GM19238 (cell line): ENCODE measurements around the gene TMPRSS5.
"Not testable (repeated sequence)": the region's sequence is repeated elsewhere in the genome, so short reads cannot be mapped to it uniquely, and the experiment has no call there.

Experiments
- DNase-seq: peaks from one replicate; pipeline ENCODE4 v3.0.0; 2011; ENCODE audit warnings: low spot score; ENCODE audit not compliant: insufficient read length

The TMPRSS5 gene

DNA sequence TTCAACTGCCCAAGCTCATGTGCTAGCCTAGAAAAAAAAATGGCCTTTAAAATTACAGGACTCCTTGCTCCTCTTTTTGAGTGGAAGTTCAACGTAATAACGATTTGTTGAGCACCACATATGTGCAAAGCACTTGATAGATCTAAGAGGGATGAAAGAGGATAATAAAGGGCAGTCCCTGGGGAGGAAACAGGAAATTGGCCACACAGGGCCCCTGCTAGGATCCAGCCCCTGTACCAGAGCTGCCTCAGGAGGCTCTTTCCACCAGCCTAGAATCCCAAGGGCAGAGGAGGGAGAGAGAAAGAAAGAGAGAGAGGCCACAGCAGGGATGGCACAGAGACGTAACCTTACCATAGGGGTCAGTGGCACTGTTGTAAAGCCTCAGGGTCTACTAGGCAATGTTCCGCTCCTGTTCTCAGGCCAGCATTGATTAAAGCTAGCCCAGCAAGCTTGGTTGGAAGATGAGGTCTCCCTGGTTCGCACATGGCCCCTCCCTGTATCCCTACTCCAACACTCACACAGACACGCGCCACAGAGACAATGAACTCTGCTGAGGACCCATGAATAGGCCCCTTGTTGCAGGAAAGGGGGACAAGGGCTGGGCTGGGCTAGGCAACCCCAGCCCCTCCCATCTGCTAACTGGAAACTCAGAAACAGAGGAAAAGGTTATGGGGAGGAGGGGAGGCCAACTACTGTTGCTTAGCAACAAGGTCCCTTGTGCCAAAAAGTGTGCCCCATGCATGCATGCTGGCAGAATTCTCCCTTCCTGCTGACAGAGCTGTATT is at the start of gene TMPRSS5:
Gene TMPRSS5 (minus strand): TSS at position 438 of the 785 bp plus-strand sequence. CDS start 84 bp downstream, at position 354.
- no peak for DNase-seq

DNA sequence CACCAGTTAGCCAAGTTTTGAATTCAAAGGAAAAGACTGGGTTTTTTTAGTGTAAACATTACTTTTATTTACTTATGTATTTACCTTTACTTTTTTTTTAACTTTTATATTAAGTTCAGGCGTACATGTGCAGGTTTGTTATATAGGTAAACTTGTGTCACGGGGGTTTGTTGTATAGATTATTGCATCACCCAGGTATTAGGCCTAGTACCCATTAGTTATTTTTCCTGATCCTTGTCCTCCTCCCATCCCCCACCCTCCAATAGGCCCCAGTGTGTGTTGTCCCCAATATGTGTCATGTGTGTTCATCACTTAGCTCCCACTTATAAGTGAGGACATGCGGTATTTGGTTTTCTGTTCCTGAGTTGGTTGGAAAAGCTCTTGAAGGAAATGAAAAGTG is 46.8 kb upstream of the TMPRSS5 start:
- no peak for DNase-seq

DNA sequence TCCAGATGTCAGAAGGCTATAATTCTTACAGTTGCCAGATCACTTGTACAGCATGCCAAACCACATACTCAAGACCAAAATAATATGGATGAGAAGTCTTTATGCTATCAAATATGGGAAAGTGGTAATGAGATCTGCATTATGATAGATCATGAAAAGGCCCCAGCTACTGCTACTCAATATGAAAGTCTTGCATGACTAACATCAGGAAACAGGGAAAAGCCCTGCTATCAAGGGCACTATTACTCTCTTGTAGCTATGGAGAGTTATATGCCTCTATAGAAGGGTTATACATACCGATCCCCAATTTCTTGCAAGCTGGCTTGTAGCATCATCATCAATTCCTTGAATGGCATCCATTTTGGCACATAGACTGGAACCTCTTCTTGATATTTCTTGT is 30.2 kb upstream of the TMPRSS5 start:
- no peak for DNase-seq

DNA sequence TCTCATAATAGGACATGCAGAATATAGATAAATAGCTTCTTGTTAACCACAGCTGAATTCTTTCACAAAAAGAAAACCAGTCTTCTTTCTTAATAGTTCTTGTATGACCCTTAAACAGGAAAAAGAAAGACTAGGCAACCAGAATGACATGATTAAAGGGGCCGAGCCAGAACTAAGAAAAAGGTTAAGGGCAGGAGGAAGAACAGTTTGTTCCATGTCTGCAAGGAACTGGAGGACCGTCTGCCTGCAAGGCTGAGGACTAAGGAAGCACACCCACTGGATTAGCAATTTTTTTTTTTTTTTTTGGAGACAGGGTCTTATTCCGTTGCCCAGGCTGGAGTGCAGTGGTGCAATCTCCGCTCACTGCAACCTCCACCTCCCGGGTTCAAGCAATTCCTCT is 26.0 kb upstream of the TMPRSS5 start:
- DNase-seq = no peak

DNA sequence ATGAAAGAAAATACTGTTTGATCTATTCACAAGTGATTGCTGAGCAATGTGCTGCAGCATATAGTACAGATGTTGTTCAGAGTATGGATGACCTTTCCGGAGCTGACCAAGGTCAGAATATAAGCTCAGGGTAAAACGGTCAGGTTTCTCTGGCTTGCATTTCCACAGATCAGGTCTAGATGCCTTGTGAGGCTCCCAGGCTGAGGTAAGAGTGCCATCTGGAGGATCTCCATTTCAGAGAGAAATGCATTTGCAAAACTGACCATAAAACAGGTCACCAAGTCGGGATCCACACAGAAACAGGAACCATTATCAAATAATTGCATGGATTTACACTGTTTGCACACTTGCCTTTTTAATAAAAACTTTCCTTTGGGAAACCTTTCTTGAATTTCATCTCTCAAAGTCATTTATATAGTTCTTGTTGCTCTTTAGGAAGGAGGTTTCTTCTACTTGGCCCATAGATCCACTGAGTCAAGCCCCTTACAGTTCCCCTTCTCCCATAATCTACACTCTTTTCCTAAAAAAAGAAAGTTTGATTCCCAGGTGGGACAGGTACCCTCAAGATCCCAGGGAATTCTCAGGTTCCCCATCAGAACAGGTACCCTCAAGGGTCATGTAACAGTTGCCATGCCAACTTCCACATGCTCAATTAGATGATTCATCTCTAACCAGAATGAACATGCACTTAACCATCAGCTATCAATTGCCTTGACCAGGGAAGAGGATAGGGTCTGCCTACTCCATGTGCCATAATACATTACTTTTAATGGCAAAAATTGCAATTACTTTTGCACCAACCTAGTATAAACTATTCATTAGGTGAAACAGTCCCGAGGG is 25.0 kb upstream of the TMPRSS5 start:
- no peak for DNase-seq

DNA sequence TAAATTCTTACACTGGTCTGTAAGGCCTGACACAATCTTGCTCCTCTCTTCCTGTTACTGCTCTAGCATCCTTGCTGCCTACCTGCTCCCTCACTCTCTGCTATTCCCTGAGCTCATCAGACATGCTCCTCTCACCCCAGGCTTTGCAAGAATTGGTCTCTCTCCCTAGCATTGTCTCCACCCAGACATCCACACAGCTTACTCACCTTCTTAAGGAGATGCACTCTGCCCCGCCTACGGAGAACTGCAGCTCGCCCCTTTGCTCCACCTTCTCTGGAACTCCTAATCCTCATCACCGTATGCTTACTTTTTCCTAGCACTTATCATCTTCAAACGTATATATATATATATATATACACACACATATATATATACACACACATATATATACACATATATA is 23.3 kb upstream of the TMPRSS5 start:
- DNase-seq = no peak

DNA sequence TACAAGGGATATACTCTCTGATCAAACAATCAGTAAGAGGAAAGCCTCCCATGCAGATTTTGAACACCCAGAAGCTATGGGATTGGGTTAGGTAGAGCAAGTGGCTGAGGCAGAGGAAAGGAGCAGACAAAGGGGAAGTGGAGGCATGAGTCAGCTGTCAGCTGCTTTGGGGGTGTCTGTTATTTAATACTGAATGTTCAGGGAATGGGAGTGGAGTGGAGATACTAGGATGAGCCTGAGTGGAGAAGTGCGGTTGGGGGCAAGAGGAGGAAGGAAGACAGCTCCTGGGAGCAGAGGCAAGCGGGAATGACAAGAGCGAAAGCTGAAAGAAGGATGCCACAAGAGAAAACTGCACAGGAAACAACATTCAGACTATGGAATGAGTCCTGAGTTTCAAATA is 22.7 kb upstream of the TMPRSS5 start:
- no peak for DNase-seq

DNA sequence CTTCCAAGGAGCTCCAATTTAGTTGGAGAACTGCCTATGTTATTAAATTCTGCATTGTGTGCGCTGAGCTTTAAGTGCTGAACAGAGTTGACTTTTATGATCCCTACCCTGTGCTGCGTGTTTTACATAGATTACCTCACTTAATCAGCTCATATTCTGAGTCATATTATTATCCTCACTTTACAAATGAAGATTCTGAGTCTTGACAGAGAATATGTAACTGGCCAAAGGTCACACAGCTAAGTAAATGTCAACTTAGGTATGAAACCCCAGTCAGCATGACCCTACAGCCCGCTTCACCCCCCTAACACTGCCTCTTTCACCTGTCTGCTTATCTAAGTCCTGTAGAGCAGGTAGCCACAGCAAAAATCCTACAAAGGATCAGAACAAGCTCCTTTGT is 19.8 kb upstream of the TMPRSS5 start:
- DNase-seq = no peak

DNA sequence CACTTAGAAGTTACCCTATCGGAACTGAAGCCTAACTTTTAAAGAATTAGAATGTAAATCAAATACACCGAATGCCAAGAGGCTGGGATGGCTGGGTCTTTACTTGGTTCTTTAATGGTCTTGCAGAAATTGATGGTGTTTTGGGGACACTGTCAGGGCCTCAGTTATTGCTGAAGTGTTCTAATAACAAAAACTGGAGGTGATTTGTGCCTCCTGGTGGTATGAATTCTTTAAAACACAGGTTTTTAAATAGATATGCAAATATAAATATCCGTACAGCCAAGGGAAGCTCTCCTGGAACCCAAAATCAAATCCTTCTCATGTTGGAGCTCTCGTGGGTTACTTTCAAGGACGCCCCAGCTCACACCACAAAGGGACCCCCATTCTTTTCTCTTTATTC is 19.3 kb upstream of the TMPRSS5 start:
- no peak for DNase-seq

DNA sequence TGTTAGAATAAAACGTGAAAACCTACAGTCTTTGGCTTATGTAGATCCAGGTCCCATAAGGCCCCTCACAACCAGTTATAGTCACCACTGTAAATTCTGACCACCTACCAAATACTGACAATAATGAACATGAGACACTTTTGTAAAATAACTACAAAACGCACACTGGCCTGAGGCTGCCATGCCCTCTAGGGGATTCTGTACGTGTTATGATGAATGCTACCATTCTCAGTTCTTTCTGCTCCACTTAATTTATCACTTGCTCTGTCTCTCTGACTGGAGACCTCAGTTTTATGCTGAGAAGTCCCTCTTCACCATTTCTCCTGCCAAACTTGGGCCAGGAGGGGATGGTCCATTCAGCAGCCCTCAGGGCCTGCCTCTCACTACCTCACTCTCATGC is 18.7 kb upstream of the TMPRSS5 start:
- no peak for DNase-seq

DNA sequence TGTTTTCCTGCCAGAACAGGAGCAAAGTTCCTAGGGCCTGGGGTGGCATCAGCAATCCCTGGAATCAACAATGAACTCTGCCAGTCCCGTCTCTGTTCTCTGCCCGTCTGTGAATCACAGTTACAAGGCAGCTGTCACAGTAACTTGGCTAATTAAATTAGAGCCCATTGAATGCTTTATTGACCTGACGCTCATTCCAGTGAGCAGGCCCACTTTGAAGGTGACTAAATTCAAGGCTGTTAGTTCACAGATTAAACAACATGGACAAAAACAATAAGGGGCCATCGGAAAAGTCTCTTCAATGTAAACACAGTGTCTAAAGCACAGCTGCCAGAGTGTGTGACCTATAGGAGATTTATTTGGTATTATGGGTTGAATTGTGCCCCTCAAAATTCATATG is 17.7 kb upstream of the TMPRSS5 start:
- DNase-seq = no peak

DNA sequence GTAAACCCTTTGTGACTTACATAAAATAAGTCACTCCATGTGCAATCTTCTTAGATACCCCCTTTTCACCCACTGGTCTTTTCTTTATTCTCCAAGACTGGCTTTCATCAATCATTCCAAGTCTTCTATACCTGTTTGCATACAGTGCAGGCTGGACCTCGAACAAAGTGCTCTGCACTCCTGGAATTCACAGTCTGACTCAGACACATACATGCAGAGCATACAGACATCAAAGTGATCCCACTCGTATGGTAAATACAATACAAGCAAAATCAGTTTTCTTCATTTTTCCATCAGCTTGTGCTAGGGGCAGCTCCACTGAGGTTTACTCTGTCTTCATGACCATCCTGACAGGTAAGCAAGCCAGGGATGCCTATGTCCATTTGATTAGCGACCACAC is 16.8 kb upstream of the TMPRSS5 start:
- no peak for DNase-seq

DNA sequence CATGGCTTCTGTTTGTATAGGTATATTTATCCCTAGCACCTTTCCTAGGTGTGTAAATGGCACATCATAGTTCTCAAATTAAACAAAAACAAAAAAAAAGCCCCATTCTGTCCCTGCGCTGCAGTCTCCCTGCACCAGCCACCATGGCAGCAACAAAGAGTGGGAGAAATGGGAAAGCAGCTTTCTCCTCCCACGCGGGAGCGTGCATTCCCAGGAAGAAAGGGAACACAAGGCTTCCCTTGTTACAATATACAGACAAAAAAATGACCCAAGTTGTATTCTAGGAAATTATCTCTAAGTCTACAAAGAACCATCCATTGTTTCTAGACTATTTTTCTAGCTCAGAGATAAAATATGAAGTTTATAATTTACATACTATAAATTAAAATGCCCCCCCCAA is 16.1 kb upstream of the TMPRSS5 start:
- DNase-seq = no peak

DNA sequence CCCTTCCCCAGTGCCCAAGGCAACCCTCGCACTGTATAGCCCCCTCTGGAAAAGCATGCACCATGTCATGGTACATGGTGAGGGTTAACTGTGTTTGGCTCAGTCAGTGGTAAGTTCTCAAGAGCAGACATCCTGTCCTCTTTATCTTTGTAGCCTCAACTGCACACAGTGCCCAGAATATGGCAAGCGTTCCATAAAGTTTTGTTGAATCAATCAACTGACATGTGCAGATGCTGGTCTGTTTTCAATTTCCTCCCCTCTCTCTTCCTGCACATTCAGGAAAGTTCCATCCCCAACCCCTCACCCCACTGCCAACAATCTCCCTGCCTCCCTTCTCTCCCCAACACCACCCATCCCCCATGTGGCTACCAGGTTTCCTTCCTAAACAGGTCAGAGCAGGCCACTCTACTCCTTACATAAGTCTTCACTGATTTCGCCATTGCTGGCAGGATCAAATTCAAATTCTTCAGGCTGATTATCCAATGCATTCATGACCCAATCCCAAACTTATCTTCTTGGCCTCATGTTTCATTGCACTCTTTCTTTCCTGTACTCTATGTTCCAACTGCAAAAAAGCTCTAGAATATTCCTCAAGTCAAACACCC is 15.5 kb upstream of the TMPRSS5 start:
- no peak for DNase-seq

DNA sequence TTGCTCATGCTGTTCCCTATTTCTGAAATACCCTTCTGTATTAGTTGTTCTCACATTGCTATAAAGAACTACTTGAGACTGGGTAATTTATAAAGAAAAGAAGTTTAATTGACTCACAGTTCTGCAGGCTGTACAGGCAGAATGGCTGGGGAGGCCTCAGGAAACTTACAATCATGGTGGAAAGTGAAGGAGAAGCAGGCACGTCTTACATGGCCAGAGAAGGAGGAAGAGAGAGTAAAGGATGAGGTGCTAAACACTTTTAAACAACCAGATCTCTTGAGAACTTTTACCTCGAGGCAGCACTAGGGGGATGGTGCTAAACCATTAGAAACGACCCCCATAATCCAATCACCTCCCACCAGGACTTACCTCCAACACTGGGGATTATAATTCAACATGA is 14.4 kb upstream of the TMPRSS5 start:
- DNase-seq = not testable (repeated sequence)

DNA sequence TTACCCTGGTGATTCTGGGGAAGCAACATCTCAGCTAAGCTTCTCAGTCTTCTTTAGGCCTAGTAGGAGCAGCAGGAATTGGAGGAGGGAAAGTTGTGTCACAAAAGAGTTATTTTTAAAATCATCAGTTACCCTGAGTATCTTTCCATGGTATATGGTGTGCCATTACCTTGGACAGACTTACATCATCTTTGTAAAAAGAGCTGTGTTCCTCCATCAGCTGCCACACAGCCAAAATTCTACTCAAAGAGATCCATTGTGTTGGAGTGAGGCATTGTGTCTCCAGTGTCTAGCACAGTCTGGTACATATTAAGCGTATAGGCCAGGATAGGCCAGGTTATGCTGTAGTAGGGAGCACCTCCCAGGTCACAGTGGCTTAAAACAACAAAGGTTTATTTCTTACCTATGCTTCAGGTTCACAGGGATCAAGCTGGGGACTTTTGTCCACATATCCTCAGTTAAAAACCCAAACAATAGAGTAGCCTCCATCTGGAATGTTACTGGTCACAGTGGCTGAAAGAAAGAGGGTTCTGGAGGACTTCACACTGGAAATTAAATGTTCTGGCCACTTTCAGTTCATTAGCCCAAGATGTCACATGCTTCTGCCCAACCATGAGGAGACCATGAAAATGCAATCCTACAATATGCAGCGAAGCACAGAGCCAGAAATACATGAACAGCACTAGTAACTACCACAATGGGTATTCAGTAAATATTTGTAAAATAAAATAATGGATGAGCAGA is 9.9 kb upstream of the TMPRSS5 start:
- no peak for DNase-seq

DNA sequence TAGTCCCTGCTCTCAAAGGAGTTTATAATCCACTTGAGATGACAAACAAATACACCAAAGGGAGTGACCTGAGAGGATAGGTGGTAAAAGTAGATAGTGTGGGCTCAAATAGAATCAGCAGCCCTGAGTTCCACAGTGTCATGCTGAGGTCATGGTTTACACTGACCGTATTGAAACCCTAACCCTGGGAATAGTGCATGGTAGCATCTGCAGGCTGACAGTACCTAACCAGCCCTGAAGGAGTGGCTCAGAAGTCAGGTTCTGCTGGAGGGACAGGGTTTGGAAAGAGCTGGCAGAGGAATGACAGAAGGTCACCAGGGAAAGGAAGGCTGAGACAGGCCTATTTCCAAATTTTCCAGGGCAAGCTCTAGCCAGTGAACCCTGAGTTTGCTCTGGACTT is 9.2 kb upstream of the TMPRSS5 start:
- no peak for DNase-seq

DNA sequence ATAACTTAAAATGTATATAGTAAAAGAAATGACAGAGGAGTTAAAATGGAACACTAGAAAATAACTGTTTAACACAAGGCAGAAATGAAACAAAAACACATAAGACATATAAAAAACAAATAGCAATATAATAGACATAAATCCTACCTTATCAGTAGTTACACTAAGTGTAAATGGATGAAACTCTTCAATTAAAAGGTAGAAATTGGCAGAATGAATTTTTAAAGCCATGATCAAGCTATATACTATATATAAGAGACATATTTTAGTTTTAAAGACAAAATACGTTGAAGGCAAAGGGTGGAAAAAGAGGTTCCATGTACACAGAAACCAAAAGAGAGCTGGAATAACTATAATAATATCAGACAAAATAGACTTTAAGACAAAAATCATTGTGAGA is 4.9 kb upstream of the TMPRSS5 start:
- DNase-seq = no peak

DNA sequence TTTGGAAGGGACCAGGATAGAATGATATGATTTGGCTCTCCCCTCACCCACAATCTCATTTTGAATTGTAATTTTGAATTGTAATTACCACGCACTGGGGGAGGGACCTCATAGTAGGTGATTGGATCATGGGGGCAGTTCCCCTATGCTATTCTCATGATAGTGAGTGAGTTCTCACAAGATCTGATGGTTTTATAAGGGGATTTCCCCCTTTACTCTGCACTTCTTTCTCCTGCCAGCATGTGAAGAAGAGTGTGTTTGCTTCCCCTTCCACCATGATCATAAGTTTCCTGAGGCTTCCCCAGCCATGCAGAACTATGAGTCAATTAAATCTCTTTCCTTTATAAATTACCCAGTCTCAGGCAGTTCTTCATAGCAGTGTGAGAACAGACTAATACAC is 2.6 kb downstream of the TMPRSS5 start:
- DNase-seq = not testable (repeated sequence)

DNA sequence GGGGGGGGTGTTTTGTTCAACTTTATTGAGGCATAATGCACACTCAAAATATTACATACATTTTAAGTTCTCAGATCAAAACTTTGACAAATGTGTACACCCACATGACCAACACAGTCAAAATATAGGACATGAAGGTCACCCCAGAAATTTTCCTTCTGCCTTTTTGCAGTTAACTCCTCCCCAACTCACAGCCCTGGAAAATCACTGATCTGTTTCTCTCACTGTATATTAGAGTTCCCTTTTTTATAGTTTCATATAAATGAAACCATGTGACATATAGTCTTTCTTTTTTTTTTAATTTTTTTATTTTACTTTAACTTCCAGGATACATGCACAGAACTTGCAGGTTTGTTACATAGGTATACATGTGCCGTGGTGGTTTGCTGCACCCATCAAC is 4.6 kb downstream of the TMPRSS5 start:
- no peak for DNase-seq

DNA sequence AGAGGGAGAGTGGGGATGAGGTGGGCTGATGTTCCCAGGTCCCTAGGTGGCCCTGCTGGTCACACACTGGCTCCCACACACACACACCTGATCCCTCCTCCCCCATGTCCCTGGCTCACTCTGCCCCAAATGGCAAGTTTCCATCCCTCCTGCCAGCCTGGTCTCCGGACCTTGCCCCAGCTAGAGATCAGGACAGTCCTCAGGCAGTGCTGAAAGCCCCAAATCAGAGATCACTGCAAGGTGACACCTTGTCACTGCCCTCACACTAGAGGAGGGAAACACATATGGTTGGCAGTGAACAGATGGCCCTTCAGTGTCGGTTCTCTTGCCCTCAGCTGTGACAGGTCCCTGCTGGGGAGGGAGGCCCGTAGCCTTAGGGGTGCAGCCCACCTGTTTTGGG is 7.6 kb downstream of the TMPRSS5 start:
- no peak for DNase-seq
